ENCODE measurements around the gene ZNF835.

- TF ChIP-seq, protein P1, sequence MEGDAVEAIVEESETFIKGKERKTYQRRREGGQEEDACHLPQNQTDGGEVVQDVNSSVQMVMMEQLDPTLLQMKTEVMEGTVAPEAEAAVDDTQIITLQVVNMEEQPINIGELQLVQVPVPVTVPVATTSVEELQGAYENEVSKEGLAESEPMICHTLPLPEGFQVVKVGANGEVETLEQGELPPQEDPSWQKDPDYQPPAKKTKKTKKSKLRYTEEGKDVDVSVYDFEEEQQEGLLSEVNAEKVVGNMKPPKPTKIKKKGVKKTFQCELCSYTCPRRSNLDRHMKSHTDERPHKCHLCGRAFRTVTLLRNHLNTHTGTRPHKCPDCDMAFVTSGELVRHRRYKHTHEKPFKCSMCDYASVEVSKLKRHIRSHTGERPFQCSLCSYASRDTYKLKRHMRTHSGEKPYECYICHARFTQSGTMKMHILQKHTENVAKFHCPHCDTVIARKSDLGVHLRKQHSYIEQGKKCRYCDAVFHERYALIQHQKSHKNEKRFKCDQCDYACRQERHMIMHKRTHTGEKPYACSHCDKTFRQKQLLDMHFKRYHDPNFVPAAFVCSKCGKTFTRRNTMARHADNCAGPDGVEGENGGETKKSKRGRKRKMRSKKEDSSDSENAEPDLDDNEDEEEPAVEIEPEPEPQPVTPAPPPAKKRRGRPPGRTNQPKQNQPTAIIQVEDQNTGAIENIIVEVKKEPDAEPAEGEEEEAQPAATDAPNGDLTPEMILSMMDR (IDR thresholded peaks at IDR 0.05; ENCODE audit: low read length) = no peak
- no peak for TF ChIP-seq EZH2 (IDR thresholded peaks at IDR 0.05; ENCODE audit: borderline replicate concordance, low read length)
Observed at GRCh38 chr19:56692206-56692895, 20.8 kb upstream of the ZNF835 start.
